ENCODE measurements around the gene MUC5AC. TPM values are rescaled to one million over a fixed set of nuclear protein-coding genes. Genes with fewer than 3 reads are reported as not detected.

Gene MUC5AC
- total RNA-seq, 1 experiment from 2014 or later: under 0.01 TPM

DNA sequence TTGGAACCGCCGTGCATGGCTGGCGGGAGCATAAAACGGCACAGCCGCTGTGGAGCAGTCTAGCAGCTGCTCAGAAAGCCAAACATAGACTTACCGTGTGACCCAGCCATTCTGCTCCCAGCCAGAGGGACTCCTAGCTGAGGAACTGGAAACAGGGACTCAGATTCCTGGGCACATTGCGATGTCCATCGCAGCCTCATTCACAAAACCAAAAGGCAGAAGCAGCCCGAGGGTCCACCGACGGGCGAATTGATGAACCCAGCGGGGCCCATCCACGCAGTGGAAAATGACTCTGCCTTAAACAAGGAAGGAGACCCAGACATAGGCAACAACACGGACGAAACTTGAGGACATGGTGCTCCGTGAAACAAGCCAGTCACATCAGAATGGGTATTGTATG, 59.4 kb downstream of the MUC5AC start:
- POLR2A ChIA-PET: interaction anchor here (0.7 kb wide), 1 partner anchor 15 kb away, joined by 3 read pairs; no protein-coding TSS in a partner anchor
- TF ChIP-seq FOXK1 (CRISPR knock-in tag; IDR thresholded peaks at IDR 0.05) (no peak), ZNF423 (CRISPR knock-in tag; IDR thresholded peaks at IDR 0.05) (no peak), HMGA2 (CRISPR knock-in tag; IDR thresholded peaks at IDR 0.05) (no peak), TCF7 (CRISPR knock-in tag; IDR thresholded peaks at IDR 0.05; ENCODE audit: low read depth) (no peak), ZNF219 (CRISPR knock-in tag; IDR thresholded peaks at IDR 0.05; ENCODE audit: borderline replicate concordance) (no peak), ETV6 (CRISPR knock-in tag; IDR thresholded peaks at IDR 0.05) (no peak), ELF4 (CRISPR knock-in tag; IDR thresholded peaks at IDR 0.05; ENCODE audit: low read depth) (no peak), IRF2 (CRISPR knock-in tag; IDR thresholded peaks at IDR 0.05; ENCODE audit: borderline replicate concordance, low read depth) (no peak), SMAD3 (CRISPR knock-in tag; IDR thresholded peaks at IDR 0.05; ENCODE audit: borderline replicate concordance) (no peak), ZNF671 (CRISPR knock-in tag; IDR thresholded peaks at IDR 0.05) (no peak), ESRRA (CRISPR knock-in tag; IDR thresholded peaks at IDR 0.05; ENCODE audit: borderline replicate concordance) (no peak), FOXP1 (CRISPR knock-in tag; IDR thresholded peaks at IDR 0.05; ENCODE audit: borderline replicate concordance) (no peak), NR1H2 (CRISPR knock-in tag; IDR thresholded peaks at IDR 0.05) (no peak), CBFB (CRISPR knock-in tag; IDR thresholded peaks at IDR 0.05; ENCODE audit: low read depth) (no peak)
- TF ChIP-seq, protein P1, sequence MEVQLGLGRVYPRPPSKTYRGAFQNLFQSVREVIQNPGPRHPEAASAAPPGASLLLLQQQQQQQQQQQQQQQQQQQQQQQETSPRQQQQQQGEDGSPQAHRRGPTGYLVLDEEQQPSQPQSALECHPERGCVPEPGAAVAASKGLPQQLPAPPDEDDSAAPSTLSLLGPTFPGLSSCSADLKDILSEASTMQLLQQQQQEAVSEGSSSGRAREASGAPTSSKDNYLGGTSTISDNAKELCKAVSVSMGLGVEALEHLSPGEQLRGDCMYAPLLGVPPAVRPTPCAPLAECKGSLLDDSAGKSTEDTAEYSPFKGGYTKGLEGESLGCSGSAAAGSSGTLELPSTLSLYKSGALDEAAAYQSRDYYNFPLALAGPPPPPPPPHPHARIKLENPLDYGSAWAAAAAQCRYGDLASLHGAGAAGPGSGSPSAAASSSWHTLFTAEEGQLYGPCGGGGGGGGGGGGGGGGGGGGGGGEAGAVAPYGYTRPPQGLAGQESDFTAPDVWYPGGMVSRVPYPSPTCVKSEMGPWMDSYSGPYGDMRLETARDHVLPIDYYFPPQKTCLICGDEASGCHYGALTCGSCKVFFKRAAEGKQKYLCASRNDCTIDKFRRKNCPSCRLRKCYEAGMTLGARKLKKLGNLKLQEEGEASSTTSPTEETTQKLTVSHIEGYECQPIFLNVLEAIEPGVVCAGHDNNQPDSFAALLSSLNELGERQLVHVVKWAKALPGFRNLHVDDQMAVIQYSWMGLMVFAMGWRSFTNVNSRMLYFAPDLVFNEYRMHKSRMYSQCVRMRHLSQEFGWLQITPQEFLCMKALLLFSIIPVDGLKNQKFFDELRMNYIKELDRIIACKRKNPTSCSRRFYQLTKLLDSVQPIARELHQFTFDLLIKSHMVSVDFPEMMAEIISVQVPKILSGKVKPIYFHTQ (CRISPR knock-in tag; IDR thresholded peaks at IDR 0.05): no peak
- TF ChIP-seq, protein P2, sequence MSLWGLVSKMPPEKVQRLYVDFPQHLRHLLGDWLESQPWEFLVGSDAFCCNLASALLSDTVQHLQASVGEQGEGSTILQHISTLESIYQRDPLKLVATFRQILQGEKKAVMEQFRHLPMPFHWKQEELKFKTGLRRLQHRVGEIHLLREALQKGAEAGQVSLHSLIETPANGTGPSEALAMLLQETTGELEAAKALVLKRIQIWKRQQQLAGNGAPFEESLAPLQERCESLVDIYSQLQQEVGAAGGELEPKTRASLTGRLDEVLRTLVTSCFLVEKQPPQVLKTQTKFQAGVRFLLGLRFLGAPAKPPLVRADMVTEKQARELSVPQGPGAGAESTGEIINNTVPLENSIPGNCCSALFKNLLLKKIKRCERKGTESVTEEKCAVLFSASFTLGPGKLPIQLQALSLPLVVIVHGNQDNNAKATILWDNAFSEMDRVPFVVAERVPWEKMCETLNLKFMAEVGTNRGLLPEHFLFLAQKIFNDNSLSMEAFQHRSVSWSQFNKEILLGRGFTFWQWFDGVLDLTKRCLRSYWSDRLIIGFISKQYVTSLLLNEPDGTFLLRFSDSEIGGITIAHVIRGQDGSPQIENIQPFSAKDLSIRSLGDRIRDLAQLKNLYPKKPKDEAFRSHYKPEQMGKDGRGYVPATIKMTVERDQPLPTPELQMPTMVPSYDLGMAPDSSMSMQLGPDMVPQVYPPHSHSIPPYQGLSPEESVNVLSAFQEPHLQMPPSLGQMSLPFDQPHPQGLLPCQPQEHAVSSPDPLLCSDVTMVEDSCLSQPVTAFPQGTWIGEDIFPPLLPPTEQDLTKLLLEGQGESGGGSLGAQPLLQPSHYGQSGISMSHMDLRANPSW (CRISPR knock-in tag; conservative IDR thresholded peaks at IDR 0.05; ENCODE audit: low read depth): no peak
- TF ChIP-seq, protein P3, sequence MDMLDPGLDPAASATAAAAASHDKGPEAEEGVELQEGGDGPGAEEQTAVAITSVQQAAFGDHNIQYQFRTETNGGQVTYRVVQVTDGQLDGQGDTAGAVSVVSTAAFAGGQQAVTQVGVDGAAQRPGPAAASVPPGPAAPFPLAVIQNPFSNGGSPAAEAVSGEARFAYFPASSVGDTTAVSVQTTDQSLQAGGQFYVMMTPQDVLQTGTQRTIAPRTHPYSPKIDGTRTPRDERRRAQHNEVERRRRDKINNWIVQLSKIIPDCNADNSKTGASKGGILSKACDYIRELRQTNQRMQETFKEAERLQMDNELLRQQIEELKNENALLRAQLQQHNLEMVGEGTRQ (CRISPR knock-in tag; IDR thresholded peaks at IDR 0.05): no peak
- TF ChIP-seq, protein P4, sequence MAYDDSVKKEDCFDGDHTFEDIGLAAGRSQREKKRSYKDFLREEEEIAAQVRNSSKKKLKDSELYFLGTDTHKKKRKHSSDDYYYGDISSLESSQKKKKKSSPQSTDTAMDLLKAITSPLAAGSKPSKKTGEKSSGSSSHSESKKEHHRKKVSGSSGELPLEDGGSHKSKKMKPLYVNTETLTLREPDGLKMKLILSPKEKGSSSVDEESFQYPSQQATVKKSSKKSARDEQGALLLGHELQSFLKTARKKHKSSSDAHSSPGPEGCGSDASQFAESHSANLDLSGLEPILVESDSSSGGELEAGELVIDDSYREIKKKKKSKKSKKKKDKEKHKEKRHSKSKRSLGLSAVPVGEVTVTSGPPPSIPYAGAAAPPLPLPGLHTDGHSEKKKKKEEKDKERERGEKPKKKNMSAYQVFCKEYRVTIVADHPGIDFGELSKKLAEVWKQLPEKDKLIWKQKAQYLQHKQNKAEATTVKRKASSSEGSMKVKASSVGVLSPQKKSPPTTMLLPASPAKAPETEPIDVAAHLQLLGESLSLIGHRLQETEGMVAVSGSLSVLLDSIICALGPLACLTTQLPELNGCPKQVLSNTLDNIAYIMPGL (CRISPR knock-in tag; IDR thresholded peaks at IDR 0.05): no peak
- TF ChIP-seq, protein P5, sequence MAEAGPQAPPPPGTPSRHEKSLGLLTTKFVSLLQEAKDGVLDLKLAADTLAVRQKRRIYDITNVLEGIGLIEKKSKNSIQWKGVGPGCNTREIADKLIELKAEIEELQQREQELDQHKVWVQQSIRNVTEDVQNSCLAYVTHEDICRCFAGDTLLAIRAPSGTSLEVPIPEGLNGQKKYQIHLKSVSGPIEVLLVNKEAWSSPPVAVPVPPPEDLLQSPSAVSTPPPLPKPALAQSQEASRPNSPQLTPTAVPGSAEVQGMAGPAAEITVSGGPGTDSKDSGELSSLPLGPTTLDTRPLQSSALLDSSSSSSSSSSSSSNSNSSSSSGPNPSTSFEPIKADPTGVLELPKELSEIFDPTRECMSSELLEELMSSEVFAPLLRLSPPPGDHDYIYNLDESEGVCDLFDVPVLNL (CRISPR knock-in tag; IDR thresholded peaks at IDR 0.05; ENCODE audit: borderline replicate concordance, low read depth): no peak
- TF ChIP-seq, protein P6, sequence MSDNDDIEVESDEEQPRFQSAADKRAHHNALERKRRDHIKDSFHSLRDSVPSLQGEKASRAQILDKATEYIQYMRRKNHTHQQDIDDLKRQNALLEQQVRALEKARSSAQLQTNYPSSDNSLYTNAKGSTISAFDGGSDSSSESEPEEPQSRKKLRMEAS (CRISPR knock-in tag; IDR thresholded peaks at IDR 0.05): no peak
- no peak overlapping the region for H3K4me3 Mint-ChIP-seq
- no peaks in the 10 kb centered on the region for H3K4me1 Mint-ChIP-seq
- H3K27me3 Mint-ChIP-seq (ENCODE audit: low read depth): peaks cover 38% of the 10 kb centered on the region
- CTCF ChIA-PET: no interaction called here
- ATAC-seq: no peak
- no peak for DNase-seq (ENCODE audit: low spot score)
- peaks cover 37% of the 10 kb centered on the region for H3K9me3 Mint-ChIP-seq
- H3K27ac Mint-ChIP-seq: no peak overlapping the region
- peaks cover 3% of the 10 kb centered on the region; the same call in 1 of the 2 replicates for H3K36me3 Mint-ChIP-seq
